GM12872 (cell line): Measurements from ENCODE around the gene PIRT.

ENCODE experiments used
- TF ChIP-seq, protein P1 (sequence below): IDR thresholded peaks from 3 replicates; pipeline ENCODE4 v1.5.1; 2011; ENCODE audit warnings: low read depth, mild to moderate bottlenecking, low read length, moderate library complexity; ENCODE audit not compliant: insufficient read depth

PIRT gene

GRCh38 chr17:10793816-10794215 lies 44.1 kb downstream of the PIRT start:
- TF ChIP-seq, protein P1, sequence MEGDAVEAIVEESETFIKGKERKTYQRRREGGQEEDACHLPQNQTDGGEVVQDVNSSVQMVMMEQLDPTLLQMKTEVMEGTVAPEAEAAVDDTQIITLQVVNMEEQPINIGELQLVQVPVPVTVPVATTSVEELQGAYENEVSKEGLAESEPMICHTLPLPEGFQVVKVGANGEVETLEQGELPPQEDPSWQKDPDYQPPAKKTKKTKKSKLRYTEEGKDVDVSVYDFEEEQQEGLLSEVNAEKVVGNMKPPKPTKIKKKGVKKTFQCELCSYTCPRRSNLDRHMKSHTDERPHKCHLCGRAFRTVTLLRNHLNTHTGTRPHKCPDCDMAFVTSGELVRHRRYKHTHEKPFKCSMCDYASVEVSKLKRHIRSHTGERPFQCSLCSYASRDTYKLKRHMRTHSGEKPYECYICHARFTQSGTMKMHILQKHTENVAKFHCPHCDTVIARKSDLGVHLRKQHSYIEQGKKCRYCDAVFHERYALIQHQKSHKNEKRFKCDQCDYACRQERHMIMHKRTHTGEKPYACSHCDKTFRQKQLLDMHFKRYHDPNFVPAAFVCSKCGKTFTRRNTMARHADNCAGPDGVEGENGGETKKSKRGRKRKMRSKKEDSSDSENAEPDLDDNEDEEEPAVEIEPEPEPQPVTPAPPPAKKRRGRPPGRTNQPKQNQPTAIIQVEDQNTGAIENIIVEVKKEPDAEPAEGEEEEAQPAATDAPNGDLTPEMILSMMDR: no peak

GRCh38 chr17:10793256-10793655 lies 44.6 kb downstream of the PIRT start:
- TF ChIP-seq, protein P1: no peak

GRCh38 chr17:10792151-10792550 lies 45.7 kb downstream of the PIRT start:
- TF ChIP-seq, protein P1: no peak

DNA sequence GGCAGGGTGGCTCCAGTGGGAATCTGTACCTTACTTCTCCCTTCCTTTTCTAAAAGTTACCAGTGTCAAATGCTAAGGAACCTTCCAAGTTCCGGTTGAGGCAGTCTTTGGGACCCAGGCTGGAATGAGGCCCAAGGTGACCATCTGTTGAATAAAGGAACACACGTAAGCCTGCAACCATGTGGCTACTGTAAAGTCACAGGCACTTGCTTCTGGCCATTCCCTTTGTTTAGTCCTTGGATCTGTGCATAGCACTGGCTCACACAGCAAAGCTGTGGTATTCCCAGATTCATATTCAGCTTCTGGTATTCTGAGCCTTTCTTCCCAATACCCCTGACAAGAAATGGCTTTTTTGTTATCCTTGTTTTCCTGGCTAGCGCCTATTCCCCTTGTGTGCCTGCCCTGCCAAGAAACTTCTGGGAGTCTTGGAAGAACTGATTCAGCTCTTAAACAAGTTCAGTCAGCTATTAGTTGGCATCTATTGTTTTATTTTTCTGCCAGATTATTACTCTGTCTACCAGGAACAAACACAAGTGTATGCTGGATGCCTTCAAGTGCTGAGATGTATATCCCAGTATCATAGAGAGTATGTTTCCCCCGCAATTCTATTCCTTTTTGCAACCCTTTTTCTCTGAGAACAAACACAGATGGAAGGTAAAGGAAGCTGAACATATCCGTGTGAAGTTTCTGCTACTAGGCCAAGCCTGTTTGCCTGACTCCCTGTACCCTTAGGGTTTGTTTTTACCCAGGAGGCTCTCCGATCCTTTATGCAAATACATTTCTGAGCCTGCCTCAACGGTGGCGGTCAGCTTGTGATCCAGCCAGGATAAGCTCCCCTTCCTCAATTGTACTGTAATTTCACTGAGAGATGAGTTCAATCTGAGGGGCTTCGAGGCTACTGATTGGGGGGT lies 47.1 kb downstream of the PIRT start:
- TF ChIP-seq, protein P1: no peak

GRCh38 chr17:10789694-10790271 lies 48.1 kb downstream of the PIRT start:
- TF ChIP-seq, protein P1: no peak

- TF ChIP-seq, protein P1: no peak
Measured at GRCh38 chr17:10787306-10788045, 50.4 kb downstream of the PIRT start.

DNA sequence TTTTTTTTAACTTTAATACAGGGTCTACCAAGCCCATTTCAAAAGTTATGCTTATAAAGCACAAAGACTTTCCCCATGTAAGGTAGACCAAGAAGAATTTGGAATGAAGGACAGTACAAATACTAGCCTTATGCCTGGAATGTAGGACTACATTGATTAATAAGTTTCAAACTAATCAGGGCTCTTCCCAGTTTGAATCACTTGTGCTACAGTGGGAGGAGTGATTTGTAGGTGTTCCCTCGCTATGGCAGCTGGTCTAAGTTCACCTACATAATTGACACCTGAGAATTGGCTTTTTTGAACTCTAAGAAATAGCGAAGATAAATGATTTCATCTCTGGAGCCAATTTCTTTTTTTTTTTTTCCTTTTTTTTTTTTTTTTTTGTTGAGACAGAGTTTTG lies 52.6 kb downstream of the PIRT start:
- TF ChIP-seq, protein P1: no peak
